CD4-positive, alpha-beta T cell (primary cell): ENCODE measurements around the gene LETM1. TPM values are rescaled to one million over a fixed set of nuclear protein-coding genes. Genes with fewer than 3 reads are reported as not detected.

Source experiments
- ATAC-seq: fragments of 200-7000 bp; cut with Tn5 transposase; one replicate; pipeline ENCODE4 v1.10.0; 2022; ENCODE audit warnings: mild to moderate bottlenecking; ENCODE audit not compliant: poor library complexity
- CTCF ChIA-PET: fragments of 350-600 bp; sonication (Branson Sonifier 250); formaldehyde crosslinking; loops from one replicate; lab custom pipeline; 2021; ENCODE audit warnings: antibody characterized with exemption, inconsistent platforms; lab: Charles Lee
- POLR2A ChIA-PET: fragments of 350-600 bp; sonication (Branson Sonifier 250); formaldehyde crosslinking; loops from one replicate; lab custom pipeline; 2021; ENCODE audit warnings: antibody characterized with exemption, inconsistent platforms; lab: Charles Lee
- DNase-seq, 14 experiments: peaks; one replicate each; pipeline ENCODE4 v3.0.0-alpha.2; 2013 to 2020; ENCODE audit warnings: mixed read lengths in 2 of 14
- H3K27ac ChIP-seq, 2 donors: one replicate each; pipeline versions ENCODE4 v1.5.1 to v1.7.0; 2013; ENCODE audit warnings: low read length in 2 of 2, low read depth in 1 of 2, mild to moderate bottlenecking in 1 of 2
- H3K27me3 ChIP-seq, 2 experiments: 1 replicate in 1 of 2; 2 replicates in 1 of 2; pipeline versions ENCODE4 v1.6.1 to v1.7.0; 2013; ENCODE audit warnings: low read length in 2 of 2, control low read depth in 1 of 2, mild to moderate bottlenecking in 1 of 2, moderate library complexity in 1 of 2; ENCODE audit not compliant: insufficient read depth in 2 of 2, control insufficient read depth in 1 of 2
- H3K36me3 ChIP-seq: one replicate; pipeline ENCODE4 v1.6.1; 2013; ENCODE audit warnings: low read length, control low read depth; ENCODE audit not compliant: insufficient read depth
- H3K4me1 ChIP-seq: one replicate; pipeline ENCODE4 v1.6.1; 2013; ENCODE audit warnings: low read length, control low read depth; ENCODE audit not compliant: insufficient read depth
- H3K4me3 ChIP-seq: one replicate; pipeline ENCODE4 v1.5.1; 2013; ENCODE audit warnings: mild to moderate bottlenecking, low read length, moderate library complexity
- H3K9me3 ChIP-seq, 2 experiments: 1 replicate in 1 of 2; 2 replicates in 1 of 2; pipeline versions ENCODE4 v1.6.1 to v1.7.0; 2013; ENCODE audit warnings: low read length in 2 of 2, mild to moderate bottlenecking in 2 of 2, control low read depth in 1 of 2, moderate library complexity in 1 of 2; ENCODE audit not compliant: control insufficient read depth in 1 of 2, insufficient read depth in 1 of 2
- H3K27ac Mint-ChIP-seq: one replicate; pipeline ENCODE4 v1.8.0; 2020; ENCODE audit warnings: mixed read lengths
- H3K27me3 Mint-ChIP-seq: one replicate; pipeline ENCODE4 v1.8.0; 2021; ENCODE audit warnings: mixed read lengths
- H3K36me3 Mint-ChIP-seq: one replicate; pipeline ENCODE4 v1.8.0; 2021; ENCODE audit warnings: low read depth, mixed read lengths
- H3K4me1 Mint-ChIP-seq: one replicate; pipeline ENCODE4 v1.8.0; 2021; ENCODE audit warnings: low read depth, mixed read lengths
- H3K4me3 Mint-ChIP-seq: one replicate; pipeline ENCODE4 v1.8.0; 2020; ENCODE audit warnings: mild to moderate bottlenecking, mixed read lengths
- H3K9me3 Mint-ChIP-seq: one replicate; pipeline ENCODE4 v1.8.0; 2020; ENCODE audit warnings: mixed read lengths
- CTCF ChIP-seq: fragments of 200-600 bp; IDR thresholded peaks from one replicate; pipeline ENCODE4 v1.8.0; 2022; ENCODE audit warnings: antibody characterized with exemption, mild to moderate bottlenecking
- intact Hi-C, 2 experiments: fragments of 100-400 bp; cut with DNase I in 1 of 2; cut with micrococcal nuclease in 1 of 2; formaldehyde crosslinking; loops; one replicate each; pipeline versions ENCODE4 v1.15.1 to v1.9.0; 2023 to 2025; cut with DNase I, micrococcal nuclease
- total RNA-seq, 174 experiments: library from RNA in 2 of 174; stranded (reverse) in 2 of 174; gene quantifications; one replicate each; pipeline ENCODE4 v1.2.3 and lab custom pipeline; 2021 to 2026

The LETM1 gene
- total RNA-seq, 2 experiments from 2014 or later = 21.2 to 25.2 TPM

- intact Hi-C loops = no loop called here
- H3K27ac ChIP-seq = no peak overlapping the region
- peaks cover 12 to 14% of the 10 kb centered on the region in 2 experiments for H3K27me3 ChIP-seq
- H3K36me3 Mint-ChIP-seq = no peaks in the 10 kb centered on the region
- no peak for ATAC-seq
- peaks cover 9% of the 10 kb centered on the region for H3K27me3 Mint-ChIP-seq
- H3K27ac Mint-ChIP-seq = no peak overlapping the region
- no peak for TF ChIP-seq CTCF
- no peak overlapping the region for H3K4me3 ChIP-seq
- no peaks in the 10 kb centered on the region for H3K36me3 ChIP-seq
- no peaks in the 10 kb centered on the region for H3K9me3 Mint-ChIP-seq
- DNase-seq = no peak
- H3K4me3 Mint-ChIP-seq = no peak overlapping the region
- H3K9me3 ChIP-seq = peaks cover 0 to 16% of the 10 kb centered on the region in 2 experiments
- no peaks in the 10 kb centered on the region for H3K4me1 Mint-ChIP-seq
- H3K4me1 ChIP-seq = peaks cover 8% of the 10 kb centered on the region
- CTCF ChIA-PET = no interaction called here
- POLR2A ChIA-PET = no interaction called here
These were observed 84.2 kb downstream of the LETM1 start for GRCh38 chr4:1771555-1772305.

- peaks cover 19 to 23% of the 10 kb centered on the region in 2 experiments for H3K27me3 ChIP-seq
- H3K4me3 ChIP-seq = no peak overlapping the region
- intact Hi-C loops = no loop called here
- no peak overlapping the region for H3K27ac Mint-ChIP-seq
- peaks cover 8% of the 10 kb centered on the region for H3K4me1 ChIP-seq
- peaks cover 0 to 16% of the 10 kb centered on the region in 2 experiments for H3K9me3 ChIP-seq
- H3K4me3 Mint-ChIP-seq = no peak overlapping the region
- DNase-seq (no peak), ATAC-seq (no peak)
- H3K4me1 Mint-ChIP-seq = no peaks in the 10 kb centered on the region
- H3K27ac ChIP-seq = no peak overlapping the region
- CTCF ChIA-PET = no interaction called here
- no peaks in the 10 kb centered on the region for H3K36me3 ChIP-seq
- H3K27me3 Mint-ChIP-seq = peaks cover 9% of the 10 kb centered on the region
- no peak for TF ChIP-seq CTCF
- POLR2A ChIA-PET = interaction anchor here (0.7 kb wide), 1 partner anchor 344 kb away, joined by 3 read pairs; no protein-coding TSS in a partner anchor
- H3K36me3 Mint-ChIP-seq = no peaks in the 10 kb centered on the region
- H3K9me3 Mint-ChIP-seq = no peaks in the 10 kb centered on the region
These were observed 85.1 kb downstream of the LETM1 start for GRCh38 chr4:1770791-1771231.

GRCh38 chr4:1770245-1770644, 85.7 kb downstream of the LETM1 start:
- intact Hi-C loops = no loop called here
- DNase-seq (no peak), ATAC-seq (no peak)
- no peak for TF ChIP-seq CTCF
- CTCF ChIA-PET = no interaction called here
- H3K4me3 Mint-ChIP-seq = no peak overlapping the region
- POLR2A ChIA-PET = interaction anchor here (0.7 kb wide), 1 partner anchor 344 kb away, joined by 3 read pairs; no protein-coding TSS in a partner anchor
- peaks cover 14% of the 10 kb centered on the region for H3K27me3 Mint-ChIP-seq
- no peaks in the 10 kb centered on the region for H3K4me1 Mint-ChIP-seq
- Histone ChIP-seq H3K4me3 (no peak overlapping the region), H3K27ac (no peak overlapping the region), H3K9me3 (peaks cover 0 to 16% of the 10 kb centered on the region in 2 experiments), H3K4me1 (peaks cover 8% of the 10 kb centered on the region), H3K27me3 (peaks cover 19 to 26% of the 10 kb centered on the region in 2 experiments), H3K36me3 (no peaks in the 10 kb centered on the region)
- no peaks in the 10 kb centered on the region for H3K36me3 Mint-ChIP-seq
- no peak overlapping the region for H3K27ac Mint-ChIP-seq
- H3K9me3 Mint-ChIP-seq = no peaks in the 10 kb centered on the region
